ENCODE results near the gene ODF2L. TPM values are rescaled to one million over a fixed set of nuclear protein-coding genes. Genes with fewer than 3 reads are reported as not detected.

The ODF2L gene
- total and polyA plus RNA-seq, 2 donors (not counting 1 experiment from before 2014, with no cell fraction given), result 16.7 to 25.9 TPM

DNA sequence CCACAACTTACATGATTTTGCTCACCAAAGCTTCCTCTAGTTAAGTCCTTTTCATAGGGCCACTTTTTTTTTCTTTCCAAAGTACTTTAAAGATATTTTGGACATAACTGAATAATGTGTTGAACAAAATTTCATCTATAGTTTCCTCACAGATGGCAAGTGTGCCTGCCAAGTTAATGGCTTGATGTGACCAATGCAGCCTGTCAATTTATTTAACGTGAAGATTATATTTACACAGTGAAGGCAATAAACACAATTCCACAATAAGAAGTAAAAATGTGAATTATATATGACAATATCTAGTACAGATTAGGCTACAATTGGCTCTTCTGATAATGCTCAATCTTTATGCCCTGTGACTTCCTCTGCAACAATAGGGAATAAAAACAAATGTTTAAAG is 45.9 kb upstream of the ODF2L start:
- H3K4me3 ChIP-seq (replicated peaks in 1 of 4; ENCODE audit: control extremely low read depth in 1 of 4, insufficient read depth in 1 of 4, low read depth in 3 of 4, low read length in 4 of 4), result no peak overlapping the region

DNA sequence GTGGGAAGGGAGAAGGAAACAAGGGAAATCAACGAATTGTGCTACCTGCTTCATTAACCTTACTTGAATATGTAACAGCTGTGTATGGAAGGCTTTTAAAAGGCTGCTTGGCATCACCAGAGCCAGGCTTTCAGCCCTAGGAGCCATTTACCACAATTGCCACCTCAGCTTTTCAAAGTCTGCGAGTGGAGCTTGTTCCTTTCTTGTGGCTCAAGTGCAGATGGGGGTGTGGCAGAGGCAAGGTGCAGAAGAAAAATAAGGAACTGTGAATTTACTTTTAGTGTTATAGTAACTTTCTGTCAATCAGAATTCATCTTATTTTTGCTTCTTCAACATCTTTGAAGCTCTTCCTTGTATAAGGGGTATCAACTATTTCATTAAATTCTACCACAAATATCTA is 45.5 kb upstream of the ODF2L start:
- DNase-seq (ENCODE audit: low read depth in 2 of 2), result no peak
- H3K27ac ChIP-seq (ENCODE audit: insufficient read depth, low read length), result no peak overlapping the region
- no peaks in the 10 kb centered on the region for H4K20me1 ChIP-seq (ENCODE audit: control insufficient read depth, extremely low read depth, insufficient read depth, low read length)
- H3K9me3 ChIP-seq (ENCODE audit: control insufficient read depth, insufficient read depth, low read depth, low read length), result no peaks in the 10 kb centered on the region
- H3K79me2 ChIP-seq (ENCODE audit: control insufficient read depth, insufficient read depth, low read length), result no peaks in the 10 kb centered on the region
- H3K4me2 ChIP-seq (ENCODE audit: extremely low read depth, insufficient read depth, low read length), result no peak overlapping the region
- no peaks in the 10 kb centered on the region for H3K36me3 ChIP-seq (ENCODE audit: control insufficient read depth, insufficient read depth, low read length)
- no peaks in the 10 kb centered on the region for H3K4me1 ChIP-seq (ENCODE audit: control insufficient read depth, extremely low read depth, insufficient read depth, low read length)
- no peaks in the 10 kb centered on the region for H3K27me3 ChIP-seq (ENCODE audit: control insufficient read depth, insufficient read depth, low read length)
- H2AFZ ChIP-seq (ENCODE audit: low read length), result no peak overlapping the region
- H3K4me3 ChIP-seq (replicated peaks in 1 of 4; ENCODE audit: control extremely low read depth in 1 of 4, insufficient read depth in 1 of 4, low read depth in 3 of 4, low read length in 4 of 4), result no peak overlapping the region
- TF ChIP-seq, protein P1, sequence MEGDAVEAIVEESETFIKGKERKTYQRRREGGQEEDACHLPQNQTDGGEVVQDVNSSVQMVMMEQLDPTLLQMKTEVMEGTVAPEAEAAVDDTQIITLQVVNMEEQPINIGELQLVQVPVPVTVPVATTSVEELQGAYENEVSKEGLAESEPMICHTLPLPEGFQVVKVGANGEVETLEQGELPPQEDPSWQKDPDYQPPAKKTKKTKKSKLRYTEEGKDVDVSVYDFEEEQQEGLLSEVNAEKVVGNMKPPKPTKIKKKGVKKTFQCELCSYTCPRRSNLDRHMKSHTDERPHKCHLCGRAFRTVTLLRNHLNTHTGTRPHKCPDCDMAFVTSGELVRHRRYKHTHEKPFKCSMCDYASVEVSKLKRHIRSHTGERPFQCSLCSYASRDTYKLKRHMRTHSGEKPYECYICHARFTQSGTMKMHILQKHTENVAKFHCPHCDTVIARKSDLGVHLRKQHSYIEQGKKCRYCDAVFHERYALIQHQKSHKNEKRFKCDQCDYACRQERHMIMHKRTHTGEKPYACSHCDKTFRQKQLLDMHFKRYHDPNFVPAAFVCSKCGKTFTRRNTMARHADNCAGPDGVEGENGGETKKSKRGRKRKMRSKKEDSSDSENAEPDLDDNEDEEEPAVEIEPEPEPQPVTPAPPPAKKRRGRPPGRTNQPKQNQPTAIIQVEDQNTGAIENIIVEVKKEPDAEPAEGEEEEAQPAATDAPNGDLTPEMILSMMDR (conservative IDR thresholded peaks at IDR 0.05 in 1 of 2, IDR thresholded peaks at IDR 0.05 in 1 of 2; ENCODE audit: low read depth in 1 of 2, low read length in 2 of 2), result no peak
- TF ChIP-seq EZH2 (IDR thresholded peaks at IDR 0.05; ENCODE audit: low read length, missing control alignments), result no peak
- no peak overlapping the region for H3K9ac ChIP-seq (ENCODE audit: insufficient read depth, low read length)

More for the DNA sequence above, 45.9 kb upstream of the ODF2L start:
- H3K27ac ChIP-seq (ENCODE audit: insufficient read depth, low read length), result no peak overlapping the region
- no peaks in the 10 kb centered on the region for H3K27me3 ChIP-seq (ENCODE audit: control insufficient read depth, insufficient read depth, low read length)
- H3K9ac ChIP-seq (ENCODE audit: insufficient read depth, low read length), result no peak overlapping the region
- DNase-seq (ENCODE audit: low read depth in 2 of 2), result no peak
- H3K9me3 ChIP-seq (ENCODE audit: control insufficient read depth, insufficient read depth, low read depth, low read length), result no peaks in the 10 kb centered on the region
- no peak for TF ChIP-seq EZH2 (IDR thresholded peaks at IDR 0.05; ENCODE audit: low read length, missing control alignments)
- H4K20me1 ChIP-seq (ENCODE audit: control insufficient read depth, extremely low read depth, insufficient read depth, low read length), result no peaks in the 10 kb centered on the region
- no peaks in the 10 kb centered on the region for H3K36me3 ChIP-seq (ENCODE audit: control insufficient read depth, insufficient read depth, low read length)
- H3K4me1 ChIP-seq (ENCODE audit: control insufficient read depth, extremely low read depth, insufficient read depth, low read length), result no peaks in the 10 kb centered on the region
- no peak overlapping the region for H2AFZ ChIP-seq (ENCODE audit: low read length)
- H3K79me2 ChIP-seq (ENCODE audit: control insufficient read depth, insufficient read depth, low read length), result no peaks in the 10 kb centered on the region
- no peak overlapping the region for H3K4me2 ChIP-seq (ENCODE audit: extremely low read depth, insufficient read depth, low read length)

DNA sequence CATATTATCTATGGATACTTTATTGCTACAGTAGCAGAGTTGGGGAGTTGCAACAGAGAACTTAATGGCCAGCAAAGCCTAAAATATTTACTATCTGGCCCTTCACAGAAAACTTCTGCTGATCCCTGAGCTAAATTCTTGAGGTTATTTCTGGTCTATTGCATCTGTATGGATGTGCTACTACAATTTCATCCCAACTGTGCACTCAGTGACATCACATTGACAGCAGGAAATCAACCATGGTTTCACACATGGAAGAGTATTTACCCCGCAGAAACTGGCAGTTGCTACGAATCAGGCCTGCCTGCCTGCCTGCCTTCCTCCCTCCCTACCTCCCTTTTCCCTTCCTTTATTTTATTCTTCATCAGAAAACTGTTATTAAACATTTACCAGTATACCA is 39.9 kb upstream of the ODF2L start:
- H3K79me2 ChIP-seq (ENCODE audit: control insufficient read depth, insufficient read depth, low read length), result no peaks in the 10 kb centered on the region
- TF ChIP-seq, protein P1 (conservative IDR thresholded peaks at IDR 0.05 in 1 of 2, IDR thresholded peaks at IDR 0.05 in 1 of 2; ENCODE audit: low read depth in 1 of 2, low read length in 2 of 2), result no peak
- TF ChIP-seq EZH2 (IDR thresholded peaks at IDR 0.05; ENCODE audit: low read length, missing control alignments), result no peak
- H3K9ac ChIP-seq (ENCODE audit: insufficient read depth, low read length), result no peak overlapping the region
- H3K27me3 ChIP-seq (ENCODE audit: control insufficient read depth, insufficient read depth, low read length), result no peaks in the 10 kb centered on the region
- H3K9me3 ChIP-seq (ENCODE audit: control insufficient read depth, insufficient read depth, low read depth, low read length), result no peaks in the 10 kb centered on the region
- H3K4me2 ChIP-seq (ENCODE audit: extremely low read depth, insufficient read depth, low read length), result no peak overlapping the region
- H3K36me3 ChIP-seq (ENCODE audit: control insufficient read depth, insufficient read depth, low read length), result no peaks in the 10 kb centered on the region
- no peaks in the 10 kb centered on the region for H3K4me1 ChIP-seq (ENCODE audit: control insufficient read depth, extremely low read depth, insufficient read depth, low read length)
- no peak overlapping the region for H2AFZ ChIP-seq (ENCODE audit: low read length)
- no peaks in the 10 kb centered on the region for H4K20me1 ChIP-seq (ENCODE audit: control insufficient read depth, extremely low read depth, insufficient read depth, low read length)
- peak in 1 of 2 donors; percentile 8 for DNase-seq (ENCODE audit: low read depth in 2 of 2)
- H3K27ac ChIP-seq (ENCODE audit: insufficient read depth, low read length), result no peak overlapping the region
- no peak overlapping the region for H3K4me3 ChIP-seq (replicated peaks in 1 of 4; ENCODE audit: control extremely low read depth in 1 of 4, insufficient read depth in 1 of 4, low read depth in 3 of 4, low read length in 4 of 4)

Measured in fibroblast of lung (primary cell).